Stimulated activated CD4-positive, alpha-beta T cell treated with anti-CD3 and anti-CD28 coated beads, Interleukin-15, amount 100 ng/mL, for 24 hours (primary cell): Measurements from ENCODE around the gene GPR35.

Source experiments
- DNase-seq: peaks from one replicate; pipeline ENCODE4 v3.0.0-alpha.2; 2020

Gene GPR35

DNA sequence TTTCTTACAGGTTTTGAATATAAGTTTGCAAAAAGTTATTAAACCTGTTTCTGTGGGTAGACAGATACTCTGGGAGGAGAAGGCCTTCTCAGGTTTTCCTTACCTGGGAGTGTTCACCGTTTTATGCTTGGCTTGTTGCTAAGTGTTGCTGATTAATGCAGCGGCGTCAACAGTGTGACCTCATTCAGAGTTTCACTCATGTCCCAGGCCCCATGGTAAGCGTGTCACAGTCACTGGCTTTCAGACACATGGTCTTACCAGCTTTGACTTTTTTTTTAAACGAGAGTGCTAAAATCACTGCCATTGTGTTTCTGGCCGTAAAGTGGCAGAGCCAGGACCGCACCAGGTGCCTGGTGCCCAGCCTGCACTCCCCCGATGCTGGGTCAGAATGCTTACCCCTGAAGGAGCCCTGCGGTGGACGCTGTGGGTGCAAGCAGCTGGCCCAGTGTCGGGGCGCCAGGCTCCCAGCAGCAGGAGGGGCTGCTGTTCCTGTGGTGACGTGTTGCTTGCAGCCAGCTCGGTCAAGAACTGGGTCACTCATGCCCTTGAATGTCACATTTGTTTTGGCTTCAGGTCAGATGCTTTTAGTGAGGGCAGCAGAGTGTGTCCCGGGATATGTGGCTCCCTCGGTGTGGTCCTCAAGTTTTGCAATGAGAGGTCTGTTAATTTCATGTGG, 35.3 kb upstream of the GPR35 start:
- DNase-seq = no peak

DNA sequence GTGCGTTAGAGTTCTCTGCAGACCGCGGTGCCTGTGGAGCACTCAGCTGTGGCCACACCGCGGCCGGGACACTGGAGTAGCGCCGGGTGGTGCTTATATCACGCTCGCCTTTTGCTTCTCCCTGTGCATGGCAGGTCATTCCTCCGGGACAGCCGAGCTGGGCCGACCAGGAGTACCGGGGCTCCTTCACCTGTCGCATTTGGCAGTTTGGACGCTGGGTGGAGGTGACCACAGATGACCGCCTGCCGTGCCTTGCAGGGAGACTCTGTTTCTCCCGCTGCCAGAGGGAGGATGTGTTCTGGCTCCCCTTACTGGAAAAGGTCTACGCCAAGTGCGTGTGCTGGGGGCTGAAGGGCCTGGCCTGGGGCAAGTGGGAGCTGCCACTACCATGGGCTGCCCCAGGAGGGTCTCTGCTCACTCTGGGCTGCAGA, 34.6 kb upstream of the GPR35 start:
- DNase-seq = no peak

DNA sequence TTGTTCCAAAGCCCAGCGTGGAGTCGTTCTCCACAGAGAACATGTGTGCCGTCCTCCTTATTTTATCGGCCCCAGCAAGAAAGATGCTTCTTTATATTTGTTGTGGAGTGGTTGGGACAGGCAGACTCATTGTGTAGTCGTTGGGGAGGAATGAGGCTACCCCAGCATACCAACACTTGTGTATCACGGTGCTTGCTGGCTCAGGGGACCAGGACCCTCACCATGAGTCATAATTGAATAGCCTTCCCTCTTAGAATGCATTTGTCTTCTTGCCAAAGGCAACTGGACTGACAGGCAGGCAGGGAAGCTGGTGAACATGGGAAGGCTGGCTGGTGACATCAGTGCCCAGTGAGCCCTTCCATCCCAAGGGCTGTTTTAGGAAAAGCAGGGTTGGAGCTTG, 34.1 kb upstream of the GPR35 start:
- DNase-seq = no peak

GRCh38 chr2:240591784-240592183, 33.5 kb upstream of the GPR35 start:
- DNase-seq = no peak

DNA sequence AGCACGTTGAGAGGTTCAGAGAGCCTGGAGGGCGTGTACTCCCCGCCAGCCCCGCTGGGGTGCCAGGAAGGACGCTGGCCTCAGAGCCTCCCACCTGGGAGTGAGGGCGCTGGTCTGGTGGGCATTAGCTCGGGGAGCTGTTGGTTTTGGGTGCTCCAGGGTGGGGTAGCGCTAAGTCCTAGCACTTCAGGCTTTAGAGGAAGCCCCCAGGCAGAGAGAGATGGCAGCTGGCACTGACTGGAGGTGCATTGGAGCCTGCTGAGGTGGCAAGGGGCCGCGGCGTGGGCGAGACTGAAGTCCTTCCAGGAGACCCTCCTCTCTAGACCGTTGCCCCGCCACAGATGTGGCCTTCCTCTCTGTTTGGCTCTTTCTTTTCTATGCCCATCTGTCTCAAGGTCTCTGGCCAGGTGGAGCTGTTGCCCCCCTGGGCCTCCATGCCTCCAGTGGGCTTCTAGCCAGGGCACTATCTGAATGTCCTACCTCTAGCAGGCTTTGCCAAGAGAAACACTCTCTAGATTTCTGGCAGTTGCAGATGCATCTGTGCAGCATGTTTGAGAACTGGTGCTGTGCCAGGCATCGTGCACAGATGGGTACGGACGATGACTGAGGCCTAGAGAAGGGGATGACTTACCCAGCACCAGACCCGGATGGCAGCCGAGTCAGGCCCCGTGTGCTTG, 32.1 kb upstream of the GPR35 start:
- DNase-seq = no peak

DNA sequence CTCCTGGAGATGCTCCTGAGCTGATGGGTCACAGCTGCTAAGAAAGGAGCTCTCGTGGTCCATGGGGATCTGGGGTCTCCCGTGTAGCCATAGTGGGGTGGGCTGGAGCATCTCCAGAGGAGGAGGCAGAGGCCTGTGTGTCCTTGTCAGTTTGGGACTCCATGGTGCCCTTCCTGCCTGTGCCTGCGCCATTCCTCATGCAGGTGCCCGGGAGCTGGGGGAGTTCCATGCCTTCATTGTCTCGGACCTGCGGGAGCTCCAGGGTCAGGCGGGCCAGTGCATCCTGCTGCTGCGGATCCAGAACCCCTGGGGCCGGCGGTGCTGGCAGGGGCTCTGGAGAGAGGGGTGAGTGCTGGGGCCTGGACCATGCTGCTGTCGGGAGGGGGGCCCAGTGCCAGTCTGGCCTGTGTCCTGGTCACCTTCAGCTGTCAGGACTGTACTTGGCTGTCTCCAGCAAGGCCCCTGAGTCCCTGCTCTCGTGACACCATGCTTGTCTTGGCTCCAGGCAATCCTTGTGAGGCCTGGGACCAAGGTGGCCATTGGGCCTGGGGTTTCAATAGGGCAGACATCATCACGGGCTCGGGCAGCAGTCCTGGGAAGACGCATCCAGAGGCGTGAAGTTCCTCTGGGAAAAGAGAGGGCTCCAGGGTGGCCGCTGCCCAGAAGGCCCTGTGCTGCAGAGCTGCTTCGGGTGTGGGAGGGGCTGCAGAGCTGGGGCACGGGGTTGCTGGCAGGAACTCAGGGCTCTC, 31.4 kb upstream of the GPR35 start:
- no peak for DNase-seq

GRCh38 chr2:240594511-240595380, 30.5 kb upstream of the GPR35 start:
- DNase-seq = no peak

DNA sequence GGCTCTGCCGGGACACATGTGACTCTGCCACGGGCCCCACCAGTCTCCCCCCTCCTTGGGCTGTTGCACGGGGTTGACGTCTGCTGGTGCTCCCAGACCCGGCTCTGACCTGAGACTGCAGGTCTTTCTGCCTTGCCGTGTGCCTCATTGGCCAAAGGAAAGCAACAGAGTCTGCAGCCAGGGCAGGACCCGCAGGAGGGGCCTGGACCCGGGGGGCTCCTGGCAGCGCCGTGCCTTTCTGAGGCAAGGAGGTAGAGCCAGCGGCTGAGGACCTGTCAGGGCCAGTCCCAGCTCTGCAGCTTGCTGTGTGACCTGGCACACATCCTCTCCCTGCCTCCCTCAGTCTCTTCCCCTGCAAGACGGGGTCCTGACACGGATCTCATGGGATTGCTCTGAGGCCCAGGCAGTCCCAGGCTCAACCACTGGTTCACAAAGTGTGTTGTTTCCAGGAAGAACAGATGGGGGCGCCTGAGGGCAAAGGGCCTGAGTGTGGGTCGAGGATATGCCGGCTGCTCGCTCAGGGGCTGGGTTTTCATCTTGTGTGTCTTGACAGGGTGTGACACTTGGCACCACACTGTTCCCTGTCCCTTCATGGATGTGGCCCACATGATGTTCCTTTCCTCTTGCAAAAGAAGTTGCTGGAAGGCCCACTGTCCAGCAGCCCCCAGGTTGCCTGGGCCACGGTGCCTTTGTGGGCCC, 29.8 kb upstream of the GPR35 start:
- peak; percentile 52 for DNase-seq

DNA sequence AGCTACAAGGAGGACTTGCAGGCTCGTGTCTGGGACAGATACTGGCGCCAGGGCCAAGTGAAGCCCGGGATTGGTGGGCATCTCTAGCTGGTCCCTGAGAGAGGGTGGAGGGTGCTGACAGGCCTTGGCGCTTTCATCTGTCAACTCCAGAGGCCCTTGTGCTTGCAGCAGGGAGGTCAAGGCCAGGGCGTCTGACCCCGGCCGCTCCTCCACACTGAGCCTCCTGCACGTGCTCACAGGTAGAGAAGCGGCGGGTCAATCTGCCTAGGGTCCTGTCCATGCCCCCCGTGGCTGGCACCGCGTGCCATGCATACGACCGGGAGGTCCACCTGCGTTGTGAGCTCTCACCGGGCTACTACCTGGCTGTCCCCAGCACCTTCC, 29.2 kb upstream of the GPR35 start:
- peak; percentile 0 for DNase-seq

DNA sequence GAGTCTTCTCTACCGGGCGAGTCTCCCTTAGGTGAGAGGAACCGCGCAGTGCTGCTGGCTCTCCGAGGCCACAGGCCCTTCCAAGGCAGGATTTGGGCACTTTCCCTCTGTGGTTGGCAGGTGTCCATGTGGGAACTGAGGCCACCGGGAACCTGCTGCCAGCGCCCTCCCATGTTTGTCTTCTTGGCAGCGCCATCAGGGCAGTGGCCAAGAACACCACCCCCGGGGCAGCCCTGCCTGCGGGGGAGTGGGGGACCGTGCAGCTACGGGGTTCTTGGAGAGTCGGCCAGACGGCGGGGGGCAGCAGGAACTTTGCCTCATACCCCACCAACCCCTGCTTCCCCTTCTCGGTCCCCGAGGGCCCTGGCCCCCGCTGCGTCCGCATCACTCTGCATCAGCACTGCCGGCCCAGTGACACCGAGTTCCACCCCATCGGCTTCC, 28.8 kb upstream of the GPR35 start:
- DNase-seq = peak; percentile 1

DNA sequence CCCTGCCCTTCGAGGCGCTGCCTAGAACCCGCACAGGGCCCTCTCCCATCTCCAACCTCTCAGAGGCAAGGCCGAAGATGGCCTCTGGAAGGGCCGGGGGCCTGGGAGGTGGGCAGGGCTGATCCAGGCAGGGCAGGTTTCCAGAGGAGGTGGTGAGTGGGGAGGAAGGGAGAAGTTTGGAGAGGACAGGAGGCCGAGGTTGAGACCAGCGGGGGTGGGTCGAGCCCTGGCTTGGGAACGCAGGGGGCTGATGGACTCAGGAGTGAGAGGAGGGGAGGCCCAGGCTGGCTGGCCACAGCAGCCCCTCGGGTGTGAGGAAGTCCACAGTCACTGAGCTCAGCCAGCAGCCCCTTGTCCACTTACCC, 28.2 kb upstream of the GPR35 start:
- peak; percentile 0 for DNase-seq

GRCh38 chr2:240597419-240598181, 27.7 kb upstream of the GPR35 start:
- DNase-seq = no peak

DNA sequence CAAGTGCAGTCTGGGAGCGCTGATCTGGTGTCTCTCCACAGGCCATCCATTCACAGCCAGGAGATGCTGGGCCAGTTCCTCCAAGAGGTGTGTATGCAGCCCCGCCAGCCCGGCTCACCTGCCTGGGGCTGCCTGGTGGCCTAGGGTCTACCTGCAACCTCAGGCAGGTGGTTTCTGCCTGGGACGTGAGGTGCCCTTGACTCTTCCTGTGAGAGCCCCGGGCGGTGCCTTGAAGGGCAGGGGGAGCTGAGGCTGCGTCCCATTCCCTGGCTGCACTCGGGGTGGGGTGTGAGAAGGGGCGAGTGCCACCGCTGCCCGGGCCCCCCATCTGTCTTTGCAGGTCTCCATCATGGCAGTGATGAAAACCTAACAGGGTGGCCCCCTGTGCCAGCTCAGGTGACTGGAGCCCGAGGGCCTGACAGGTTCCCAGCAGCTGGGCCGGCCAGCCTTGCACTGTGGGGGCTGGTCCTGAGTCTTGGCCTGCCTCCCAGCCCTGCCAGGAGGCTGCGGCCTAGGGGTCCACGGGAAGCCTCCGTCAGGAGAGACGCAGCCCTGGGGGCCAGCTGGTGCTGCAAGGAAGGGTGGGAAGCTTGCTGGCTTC, 26.9 kb upstream of the GPR35 start:
- no peak for DNase-seq

GRCh38 chr2:240599141-240599583, 26.1 kb upstream of the GPR35 start:
- DNase-seq = no peak

DNA sequence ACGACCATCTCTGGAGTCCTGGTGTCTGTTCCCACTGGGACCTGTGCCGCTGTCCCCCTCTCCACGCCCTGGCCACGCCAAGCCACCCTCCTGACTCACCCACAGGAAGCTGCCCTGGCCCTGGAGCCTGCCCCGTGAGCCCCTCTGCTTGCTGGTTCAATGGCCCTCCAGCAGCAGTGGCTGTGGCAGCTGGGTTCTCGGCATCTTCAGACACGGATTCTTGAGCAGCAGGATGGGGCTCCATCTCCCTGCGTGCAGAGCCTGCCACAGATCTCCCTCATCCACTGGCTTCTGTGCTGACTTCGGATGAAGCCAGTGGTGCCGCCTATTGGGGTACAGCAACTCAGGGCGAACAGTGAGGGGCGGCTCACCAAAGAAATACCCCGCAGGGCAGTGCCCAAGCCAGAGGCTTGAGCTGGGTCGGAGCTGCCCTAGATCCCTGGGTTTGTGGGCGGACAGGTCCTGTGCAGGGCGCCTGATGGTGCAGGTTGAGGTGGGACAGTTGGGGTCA, 24.8 kb upstream of the GPR35 start:
- no peak for DNase-seq

GRCh38 chr2:240601061-240601830, 24.0 kb upstream of the GPR35 start:
- peak; percentile 1 for DNase-seq

DNA sequence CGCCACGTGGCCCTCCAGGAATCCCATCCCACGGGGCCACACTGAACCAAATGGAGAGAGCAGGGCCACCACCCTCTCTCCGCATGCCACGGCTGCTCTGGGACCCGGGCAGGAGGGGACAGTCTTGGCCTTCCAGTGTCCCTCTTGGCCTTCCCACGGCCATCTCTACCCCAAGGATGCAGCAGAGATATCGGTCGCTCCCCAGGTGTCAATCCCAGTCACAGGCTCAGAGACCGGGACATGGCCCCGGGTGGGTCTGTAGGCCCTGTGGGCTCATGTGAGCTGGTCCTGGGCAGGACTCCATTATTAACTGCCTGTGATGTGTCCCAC, 23.5 kb upstream of the GPR35 start:
- no peak for DNase-seq

GRCh38 chr2:240602266-240603050, 22.8 kb upstream of the GPR35 start:
- peak; percentile 1 for DNase-seq

GRCh38 chr2:240603081-240603835, 22.0 kb upstream of the GPR35 start:
- peak; percentile 1 for DNase-seq
